Measurements from ENCODE around the gene PDCD6IP. TPM values are rescaled to one million over a fixed set of nuclear protein-coding genes. Genes with fewer than 3 reads are reported as not detected.

The PDCD6IP gene
- total RNA-seq, 1 experiment from 2014 or later: 205 TPM

DNA sequence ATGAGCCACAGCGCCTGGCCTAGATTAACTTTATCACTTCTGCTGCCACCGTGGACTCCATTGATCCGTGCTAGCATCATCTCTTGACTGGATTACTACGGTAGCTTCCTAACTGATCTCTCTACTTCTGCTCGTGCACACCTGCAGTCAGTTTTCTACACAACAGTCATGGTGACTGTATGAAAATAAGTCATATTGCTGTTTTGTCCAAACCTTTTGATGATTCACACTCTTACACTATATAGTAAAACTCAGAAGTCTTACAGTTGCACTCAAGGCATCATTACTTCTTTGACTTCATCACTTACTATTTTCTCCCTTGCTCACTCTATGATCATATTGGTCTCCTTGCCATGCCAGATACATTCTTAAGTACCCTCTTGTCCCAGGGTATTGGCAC, 10.1 kb downstream of the PDCD6IP start:
- DNase-seq (ENCODE audit: low read depth, low spot score): no peak
- ChIA-PET POLR2A (no interaction called here), CTCF (no interaction called here)
- intact Hi-C loops (cut with micrococcal nuclease; ENCODE audit: unreplicated experiment) (no loop called here), in situ Hi-C loops (cut with HindIII; ENCODE audit: low pct_unique_long_range_greater_than_20kb, low sequenced_read_pairs) (no loop called here)
- Histone ChIP-seq H3K27ac (ENCODE audit: low read length) (no peak overlapping the region), H3K9me3 (ENCODE audit: control insufficient read depth, insufficient read depth, low read depth, low read length) (no peaks in the 10 kb centered on the region), H3K4me3 (ENCODE audit: low read depth in 2 of 2, low read length in 2 of 2) (no peak overlapping the region), H3K36me3 (ENCODE audit: control insufficient read depth, insufficient read depth, low read length) (peaks cover 2% of the 10 kb centered on the region; the same call in 1 of the 2 replicates), H3K27me3 (ENCODE audit: control insufficient read depth, insufficient read depth, low read length) (no peaks in the 10 kb centered on the region), H3K4me1 (ENCODE audit: control insufficient read depth, insufficient read depth, low read length) (no peaks in the 10 kb centered on the region)
- no peak for ATAC-seq
- no TSS peak for BruUV-seq (replicated peaks)
- TF ChIP-seq SIN3A (IDR thresholded peaks at IDR 0.05; ENCODE audit: borderline replicate concordance, insufficient read depth, low read depth, low read length) (no peak), TCF7L2 (IDR thresholded peaks at IDR 0.05; ENCODE audit: low read depth, low read length) (no peak), POLR2AphosphoS5 (IDR thresholded peaks at IDR 0.05; ENCODE audit: low read depth, low read length) (no peak)
- TF ChIP-seq, protein P1, sequence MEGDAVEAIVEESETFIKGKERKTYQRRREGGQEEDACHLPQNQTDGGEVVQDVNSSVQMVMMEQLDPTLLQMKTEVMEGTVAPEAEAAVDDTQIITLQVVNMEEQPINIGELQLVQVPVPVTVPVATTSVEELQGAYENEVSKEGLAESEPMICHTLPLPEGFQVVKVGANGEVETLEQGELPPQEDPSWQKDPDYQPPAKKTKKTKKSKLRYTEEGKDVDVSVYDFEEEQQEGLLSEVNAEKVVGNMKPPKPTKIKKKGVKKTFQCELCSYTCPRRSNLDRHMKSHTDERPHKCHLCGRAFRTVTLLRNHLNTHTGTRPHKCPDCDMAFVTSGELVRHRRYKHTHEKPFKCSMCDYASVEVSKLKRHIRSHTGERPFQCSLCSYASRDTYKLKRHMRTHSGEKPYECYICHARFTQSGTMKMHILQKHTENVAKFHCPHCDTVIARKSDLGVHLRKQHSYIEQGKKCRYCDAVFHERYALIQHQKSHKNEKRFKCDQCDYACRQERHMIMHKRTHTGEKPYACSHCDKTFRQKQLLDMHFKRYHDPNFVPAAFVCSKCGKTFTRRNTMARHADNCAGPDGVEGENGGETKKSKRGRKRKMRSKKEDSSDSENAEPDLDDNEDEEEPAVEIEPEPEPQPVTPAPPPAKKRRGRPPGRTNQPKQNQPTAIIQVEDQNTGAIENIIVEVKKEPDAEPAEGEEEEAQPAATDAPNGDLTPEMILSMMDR (IDR thresholded peaks at IDR 0.05): no peak
- TF ChIP-seq, protein P2, sequence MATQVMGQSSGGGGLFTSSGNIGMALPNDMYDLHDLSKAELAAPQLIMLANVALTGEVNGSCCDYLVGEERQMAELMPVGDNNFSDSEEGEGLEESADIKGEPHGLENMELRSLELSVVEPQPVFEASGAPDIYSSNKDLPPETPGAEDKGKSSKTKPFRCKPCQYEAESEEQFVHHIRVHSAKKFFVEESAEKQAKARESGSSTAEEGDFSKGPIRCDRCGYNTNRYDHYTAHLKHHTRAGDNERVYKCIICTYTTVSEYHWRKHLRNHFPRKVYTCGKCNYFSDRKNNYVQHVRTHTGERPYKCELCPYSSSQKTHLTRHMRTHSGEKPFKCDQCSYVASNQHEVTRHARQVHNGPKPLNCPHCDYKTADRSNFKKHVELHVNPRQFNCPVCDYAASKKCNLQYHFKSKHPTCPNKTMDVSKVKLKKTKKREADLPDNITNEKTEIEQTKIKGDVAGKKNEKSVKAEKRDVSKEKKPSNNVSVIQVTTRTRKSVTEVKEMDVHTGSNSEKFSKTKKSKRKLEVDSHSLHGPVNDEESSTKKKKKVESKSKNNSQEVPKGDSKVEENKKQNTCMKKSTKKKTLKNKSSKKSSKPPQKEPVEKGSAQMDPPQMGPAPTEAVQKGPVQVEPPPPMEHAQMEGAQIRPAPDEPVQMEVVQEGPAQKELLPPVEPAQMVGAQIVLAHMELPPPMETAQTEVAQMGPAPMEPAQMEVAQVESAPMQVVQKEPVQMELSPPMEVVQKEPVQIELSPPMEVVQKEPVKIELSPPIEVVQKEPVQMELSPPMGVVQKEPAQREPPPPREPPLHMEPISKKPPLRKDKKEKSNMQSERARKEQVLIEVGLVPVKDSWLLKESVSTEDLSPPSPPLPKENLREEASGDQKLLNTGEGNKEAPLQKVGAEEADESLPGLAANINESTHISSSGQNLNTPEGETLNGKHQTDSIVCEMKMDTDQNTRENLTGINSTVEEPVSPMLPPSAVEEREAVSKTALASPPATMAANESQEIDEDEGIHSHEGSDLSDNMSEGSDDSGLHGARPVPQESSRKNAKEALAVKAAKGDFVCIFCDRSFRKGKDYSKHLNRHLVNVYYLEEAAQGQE (IDR thresholded peaks at IDR 0.05; ENCODE audit: insufficient read depth in 1 of 2, low read depth in 2 of 2, low read length in 1 of 2): no peak

DNA sequence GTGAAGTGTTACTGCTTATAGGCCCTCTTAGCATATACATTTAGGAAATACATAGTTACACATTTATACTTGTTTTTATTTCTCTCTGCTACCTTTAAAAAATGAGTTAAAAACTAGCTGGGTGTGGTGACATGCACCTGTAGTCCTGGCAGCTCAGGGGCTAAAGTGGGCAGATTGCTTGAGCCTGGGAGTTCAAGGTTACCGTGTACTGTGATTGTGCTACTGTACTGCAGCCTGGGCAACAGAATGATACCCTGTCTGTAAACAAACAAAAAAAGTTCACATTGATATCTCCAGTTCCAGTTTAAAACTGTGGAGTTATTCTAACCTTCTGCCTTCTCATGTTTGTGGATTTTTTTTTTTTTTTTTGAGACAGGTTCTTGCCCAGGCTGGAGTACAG, 12.1 kb downstream of the PDCD6IP start:
- in situ Hi-C loops (cut with HindIII; ENCODE audit: low pct_unique_long_range_greater_than_20kb, low sequenced_read_pairs): no loop called here
- ATAC-seq: no peak
- CTCF ChIA-PET: no interaction called here
- H3K4me3 ChIP-seq (ENCODE audit: low read depth in 2 of 2, low read length in 2 of 2): no peak overlapping the region
- H3K4me1 ChIP-seq (ENCODE audit: control insufficient read depth, insufficient read depth, low read length): no peaks in the 10 kb centered on the region
- H3K27ac ChIP-seq (ENCODE audit: low read length): no peak overlapping the region
- no peaks in the 10 kb centered on the region for H3K27me3 ChIP-seq (ENCODE audit: control insufficient read depth, insufficient read depth, low read length)
- TF ChIP-seq, protein P1 (IDR thresholded peaks at IDR 0.05): no peak
- no peak for TF ChIP-seq SIN3A (IDR thresholded peaks at IDR 0.05; ENCODE audit: borderline replicate concordance, insufficient read depth, low read depth, low read length)
- no peak for TF ChIP-seq TCF7L2 (IDR thresholded peaks at IDR 0.05; ENCODE audit: low read depth, low read length)
- TF ChIP-seq, protein P2 (IDR thresholded peaks at IDR 0.05; ENCODE audit: insufficient read depth in 1 of 2, low read depth in 2 of 2, low read length in 1 of 2): no peak
- TF ChIP-seq POLR2AphosphoS5 (IDR thresholded peaks at IDR 0.05; ENCODE audit: low read depth, low read length): no peak
- no TSS peak for BruUV-seq (replicated peaks)
- H3K9me3 ChIP-seq (ENCODE audit: control insufficient read depth, insufficient read depth, low read depth, low read length): no peaks in the 10 kb centered on the region
- H3K36me3 ChIP-seq (ENCODE audit: control insufficient read depth, insufficient read depth, low read length): peaks cover 2% of the 10 kb centered on the region; the same call in 1 of the 2 replicates
- POLR2A ChIA-PET: no interaction called here
- no peak for DNase-seq (ENCODE audit: low read depth, low spot score)
- intact Hi-C loops (cut with micrococcal nuclease; ENCODE audit: unreplicated experiment): no loop called here
